ENCODE data around the gene HOXC5.

The HOXC5 gene

DNA sequence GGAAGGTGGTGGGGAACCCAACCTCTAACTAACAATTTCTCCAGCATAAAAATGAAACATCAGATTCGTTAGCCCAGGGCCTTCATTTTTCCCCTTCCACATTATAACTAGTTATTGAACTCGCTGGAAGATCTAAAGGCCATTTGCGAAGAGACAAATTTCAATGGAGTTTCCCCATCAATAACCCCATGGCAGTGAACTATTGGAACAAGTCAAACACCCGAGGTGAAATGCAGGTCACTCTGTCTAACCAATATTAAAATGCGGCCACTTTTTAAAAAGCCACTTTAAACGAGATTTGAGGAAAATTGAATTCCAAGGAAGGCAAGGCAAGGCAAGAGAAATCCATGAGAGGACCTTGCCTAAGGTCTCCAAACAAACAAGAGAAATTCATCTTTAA is 16.3 kb downstream of the HOXC5 start:
- DNase-seq, result no peak

DNA sequence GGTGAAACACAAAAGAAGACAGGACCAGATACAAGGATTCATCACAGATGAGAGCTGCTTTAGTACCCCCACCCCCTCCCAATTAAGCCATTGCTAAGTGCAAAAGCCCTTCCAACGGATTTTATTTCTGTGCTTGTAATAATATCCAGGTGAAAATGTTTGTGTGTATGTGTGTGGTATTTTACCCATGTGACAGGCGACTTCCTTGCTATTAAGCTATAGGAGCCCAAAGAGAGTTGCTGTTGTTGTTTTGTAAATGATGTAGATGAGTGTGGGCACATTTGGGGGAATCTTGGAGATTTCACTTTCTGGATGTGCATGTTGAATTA is 17.6 kb downstream of the HOXC5 start:
- DNase-seq, result no peak

DNA sequence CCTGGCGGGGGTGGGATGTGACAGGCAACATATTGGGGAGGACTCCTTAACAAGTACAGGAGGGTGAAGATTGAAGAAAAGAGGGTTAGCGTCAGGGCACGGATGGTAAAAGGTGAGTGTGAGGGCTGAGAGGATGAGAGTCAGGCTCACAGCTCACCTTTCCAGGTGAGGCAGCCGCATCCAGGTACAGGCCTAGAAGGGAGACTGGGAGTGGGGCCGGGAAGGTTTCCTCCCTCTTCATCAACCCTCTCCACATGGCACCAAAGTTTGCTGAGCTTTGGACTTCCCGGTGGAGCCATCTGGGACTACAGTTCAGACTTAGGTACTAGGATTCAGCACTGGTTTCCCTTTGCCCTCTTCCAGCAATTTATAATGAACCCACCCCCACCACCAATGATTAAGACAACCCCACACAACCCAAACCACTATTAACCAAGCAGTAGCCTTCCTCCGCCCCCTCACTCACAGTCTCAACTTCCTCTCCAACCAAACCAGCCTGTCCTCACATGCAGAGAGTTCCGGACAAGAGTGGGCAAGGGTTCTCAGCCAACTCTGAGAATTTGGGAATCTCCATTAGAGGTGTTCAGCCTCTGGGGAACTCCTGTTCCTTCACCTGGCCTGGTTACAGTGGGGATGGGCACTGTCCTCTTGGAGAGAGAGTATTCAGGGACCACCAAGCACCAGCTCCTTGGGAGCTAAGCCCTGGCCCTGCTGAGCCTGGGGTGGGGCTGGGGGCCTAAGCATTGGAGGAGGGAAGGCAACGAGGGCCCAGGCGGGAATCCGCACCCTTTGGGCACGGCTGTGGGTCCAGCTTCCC is 18.4 kb downstream of the HOXC5 start:
- no peak for DNase-seq

DNA sequence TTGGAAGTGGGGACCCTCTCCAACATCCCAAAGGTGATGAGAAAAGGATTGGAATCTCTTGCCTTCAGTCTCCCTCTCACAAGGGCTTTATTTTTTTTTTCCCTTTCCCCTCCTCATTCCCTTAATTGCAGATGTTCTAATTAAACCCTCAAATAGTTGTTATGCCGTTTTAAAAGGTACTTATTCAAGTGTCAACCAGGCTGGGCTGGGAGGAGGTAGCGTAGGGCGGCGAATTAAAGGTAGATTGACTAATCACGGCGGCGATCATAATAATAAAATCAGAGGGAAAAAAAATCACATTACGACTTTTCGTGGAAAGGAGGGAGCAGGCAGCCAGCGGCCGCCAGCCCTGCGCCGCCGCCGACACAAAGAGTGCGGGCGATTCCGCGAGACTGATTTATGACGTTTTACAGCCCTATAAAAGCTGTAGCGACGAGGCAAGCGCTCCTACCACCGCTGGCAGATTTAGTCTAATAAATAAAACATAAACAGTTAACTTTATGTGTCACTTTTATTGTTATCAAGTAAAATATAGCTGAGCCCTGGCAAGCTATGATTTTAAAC is 19.1 kb downstream of the HOXC5 start:
- DNase-seq, result no peak

DNA sequence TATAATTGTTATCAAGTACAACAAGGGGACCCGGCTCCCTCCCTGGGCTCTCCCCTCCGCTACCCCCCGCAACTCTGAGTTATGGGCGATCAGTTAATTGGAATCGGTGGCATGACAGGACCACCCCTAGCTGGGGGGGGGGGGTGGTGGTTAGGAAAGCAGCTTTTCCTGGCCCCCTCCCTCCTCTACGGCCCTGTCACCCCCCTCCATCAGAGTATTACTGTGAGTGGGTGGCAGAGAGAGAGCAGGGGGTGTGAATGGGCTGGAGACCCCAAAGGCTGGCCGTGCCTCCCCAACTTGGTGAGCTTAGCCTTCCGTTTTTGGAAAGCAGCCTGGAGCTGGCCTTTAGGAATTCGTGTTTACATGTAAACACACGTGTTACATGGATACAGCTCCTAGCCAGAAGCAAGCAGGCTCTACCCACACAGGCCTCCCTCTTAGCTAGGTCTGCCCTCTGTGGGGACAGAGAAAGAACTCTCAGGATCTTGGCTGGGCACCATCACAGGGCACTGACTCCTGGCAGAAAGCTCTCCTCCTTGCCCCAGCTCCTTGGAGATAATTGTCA is 19.7 kb downstream of the HOXC5 start:
- no peak for DNase-seq

DNA sequence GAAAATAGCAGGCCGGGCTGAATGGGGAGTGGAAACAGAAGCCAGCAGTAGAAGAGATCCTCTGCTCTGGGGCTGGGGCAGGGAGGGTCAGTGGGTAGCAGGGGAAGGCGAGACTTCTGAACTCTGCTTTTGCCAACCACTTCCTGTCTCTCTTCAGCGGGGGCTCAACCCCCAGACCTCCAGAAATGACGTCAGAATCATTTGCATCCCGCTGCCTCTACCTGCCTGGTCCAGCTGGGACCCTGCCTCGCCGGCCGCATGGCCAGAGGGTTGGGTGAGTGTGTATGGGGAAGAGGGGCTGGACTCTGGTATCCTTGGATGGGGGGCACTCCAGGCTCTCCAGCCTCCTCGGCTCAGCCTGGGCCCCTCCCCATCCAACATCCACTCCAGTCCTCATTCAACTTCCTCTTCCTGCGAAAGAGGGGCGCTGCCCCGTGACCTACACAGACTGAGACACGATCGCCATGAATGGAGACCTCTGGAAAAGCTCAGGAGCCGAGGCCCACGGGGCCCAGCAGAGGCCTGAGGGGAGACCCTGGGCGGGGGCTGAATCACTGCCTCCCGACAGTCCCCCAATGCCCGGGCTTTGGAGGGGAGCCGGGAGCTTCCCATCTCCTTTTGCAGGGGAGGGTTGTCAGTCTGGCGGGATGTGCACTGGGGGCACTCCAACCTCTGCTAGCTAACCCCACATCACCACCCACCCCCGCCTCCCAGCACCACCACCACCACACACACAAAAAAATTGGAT is 20.3 kb downstream of the HOXC5 start:
- DNase-seq, result no peak

DNA sequence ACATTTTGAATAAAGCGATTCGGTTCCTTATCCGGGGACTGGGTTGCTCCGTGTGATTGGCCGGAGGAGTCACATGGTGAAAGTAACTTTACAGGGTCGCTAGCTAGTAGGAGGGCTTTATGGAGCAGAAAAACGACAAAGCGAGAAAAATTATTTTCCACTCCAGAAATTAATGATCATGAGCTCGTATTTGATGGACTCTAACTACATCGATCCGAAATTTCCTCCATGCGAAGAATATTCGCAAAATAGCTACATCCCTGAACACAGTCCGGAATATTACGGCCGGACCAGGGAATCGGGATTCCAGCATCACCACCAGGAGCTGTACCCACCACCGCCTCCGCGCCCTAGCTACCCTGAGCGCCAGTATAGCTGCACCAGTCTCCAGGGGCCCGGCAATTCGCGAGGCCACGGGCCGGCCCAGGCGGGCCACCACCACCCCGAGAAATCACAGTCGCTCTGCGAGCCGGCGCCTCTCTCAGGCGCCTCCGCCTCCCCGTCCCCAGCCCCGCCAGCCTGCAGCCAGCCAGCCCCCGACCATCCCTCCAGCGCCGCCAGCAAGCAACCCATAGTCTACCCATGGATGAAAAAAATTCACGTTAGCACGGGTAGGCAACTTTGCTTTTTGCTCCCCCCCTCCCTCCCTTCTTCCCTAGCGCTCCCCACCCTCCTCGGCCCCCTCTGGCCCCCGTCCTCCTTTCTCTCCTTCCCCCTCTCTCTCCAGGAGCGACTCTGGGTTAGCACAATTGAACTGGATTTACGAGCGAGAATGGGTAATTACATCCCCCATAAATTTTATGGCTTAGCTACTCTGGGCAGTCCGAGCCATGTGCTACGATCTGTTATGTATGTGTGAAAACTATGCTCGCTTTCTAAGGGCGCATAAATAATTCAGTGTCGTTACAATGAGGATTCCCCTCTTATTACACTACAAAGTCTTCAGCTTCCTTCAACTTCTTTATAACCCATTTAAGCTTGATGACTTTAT is 21.2 kb downstream of the HOXC5 start, which contains the start of gene HOXC4:
HOXC4 (plus strand) TSS at position 85 of the 991 bp plus-strand sequence; CDS start at position 173, 88 bp downstream.
- no peak for DNase-seq

DNA sequence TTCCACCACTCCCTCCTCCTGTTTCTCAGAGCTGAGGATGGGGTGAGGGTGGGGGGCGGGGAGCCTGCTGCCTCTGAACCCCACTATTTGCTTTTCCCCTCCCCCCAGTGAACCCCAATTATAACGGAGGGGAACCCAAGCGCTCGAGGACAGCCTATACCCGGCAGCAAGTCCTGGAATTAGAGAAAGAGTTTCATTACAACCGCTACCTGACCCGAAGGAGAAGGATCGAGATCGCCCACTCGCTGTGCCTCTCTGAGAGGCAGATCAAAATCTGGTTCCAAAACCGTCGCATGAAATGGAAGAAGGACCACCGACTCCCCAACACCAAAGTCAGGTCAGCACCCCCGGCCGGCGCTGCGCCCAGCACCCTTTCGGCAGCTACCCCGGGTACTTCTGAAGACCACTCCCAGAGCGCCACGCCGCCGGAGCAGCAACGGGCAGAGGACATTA is 21.9 kb downstream of the HOXC5 start:
- DNase-seq, result no peak

DNA sequence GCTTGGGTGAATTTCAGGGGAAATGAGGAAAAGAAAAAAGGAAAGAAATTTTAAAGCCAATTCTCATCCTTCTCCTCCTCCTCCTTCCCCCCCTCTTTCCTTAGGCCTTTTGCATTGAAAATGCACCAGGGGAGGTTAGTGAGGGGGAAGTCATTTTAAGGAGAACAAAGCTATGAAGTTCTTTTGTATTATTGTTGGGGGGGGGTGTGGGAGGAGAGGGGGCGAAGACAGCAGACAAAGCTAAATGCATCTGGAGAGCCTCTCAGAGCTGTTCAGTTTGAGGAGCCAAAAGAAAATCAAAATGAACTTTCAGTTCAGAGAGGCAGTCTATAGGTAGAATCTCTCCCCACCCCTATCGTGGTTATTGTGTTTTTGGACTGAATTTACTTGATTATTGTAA is 22.7 kb downstream of the HOXC5 start:
- no peak for DNase-seq

DNA sequence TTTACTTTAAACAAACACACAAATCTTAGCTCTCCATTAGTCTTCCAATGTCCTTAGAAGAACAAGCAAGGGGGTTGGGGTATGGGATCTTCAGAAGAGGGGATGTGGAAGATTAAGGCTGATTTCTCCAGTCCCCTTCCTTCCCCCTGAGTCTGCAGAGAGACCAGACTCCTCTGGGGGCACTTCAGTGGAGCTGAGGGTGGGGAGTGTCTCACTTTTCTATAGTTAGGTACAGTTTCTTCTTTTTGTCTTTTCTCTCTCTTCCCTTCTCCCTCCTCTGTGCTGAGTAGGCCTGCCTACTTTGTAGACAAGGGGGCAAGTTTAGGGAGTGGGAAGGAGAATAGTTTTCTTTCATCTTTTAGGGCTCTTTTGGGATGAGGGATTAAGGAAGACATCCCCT is 23.3 kb downstream of the HOXC5 start:
- DNase-seq, result no peak

DNA sequence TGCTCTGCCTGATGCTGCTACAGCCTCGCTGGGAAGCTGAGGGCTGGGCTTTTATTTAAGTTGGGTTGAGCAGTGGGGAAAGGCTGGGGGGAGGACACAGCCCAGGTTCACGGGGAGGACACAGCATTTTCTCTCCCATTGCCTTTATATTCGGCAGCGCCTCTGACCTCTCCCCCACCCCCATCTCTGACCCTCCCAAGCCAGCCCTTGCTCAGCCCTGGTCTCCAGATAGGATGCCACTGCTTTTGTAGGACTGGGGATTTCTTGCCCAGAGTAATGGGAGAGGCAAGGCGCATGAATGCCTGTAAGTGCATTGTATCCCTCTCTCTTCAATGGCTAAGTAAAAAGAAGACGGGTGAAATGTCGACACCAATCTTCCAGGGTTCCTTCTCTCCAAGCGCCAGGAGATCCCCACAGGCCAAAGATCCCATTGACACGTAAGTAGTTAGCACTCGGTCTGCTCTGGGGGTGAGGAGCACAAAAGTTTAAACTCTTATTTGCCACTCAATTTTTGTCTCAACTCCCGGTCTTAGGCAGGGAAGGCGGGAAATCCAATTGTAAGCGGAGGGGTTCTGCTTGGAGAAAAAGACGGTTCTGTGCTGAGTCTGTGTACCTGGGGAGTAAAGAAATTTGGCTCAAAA is 25.4 kb downstream of the HOXC5 start:
- no peak for DNase-seq

DNA sequence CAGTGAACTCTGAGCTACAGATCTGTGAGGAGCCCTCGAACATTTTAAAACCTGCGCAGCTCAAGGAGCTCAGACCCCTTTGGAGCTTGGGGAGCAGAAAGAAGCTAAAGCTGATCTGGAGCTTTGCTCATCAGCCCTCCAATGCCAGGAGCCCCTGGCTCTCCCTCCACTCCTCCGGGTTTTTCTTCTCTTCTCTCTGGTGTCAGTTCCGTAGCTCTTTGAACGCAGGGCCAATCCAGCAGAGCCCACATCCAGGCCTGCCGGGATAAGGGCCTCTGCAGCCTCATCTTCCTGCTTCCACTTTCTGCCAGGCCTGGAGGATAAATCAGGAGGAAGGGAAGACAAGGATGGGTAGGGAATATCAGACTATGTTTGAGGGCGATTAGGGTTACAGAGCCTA is 26.8 kb downstream of the HOXC5 start:
- no peak for DNase-seq

DNA sequence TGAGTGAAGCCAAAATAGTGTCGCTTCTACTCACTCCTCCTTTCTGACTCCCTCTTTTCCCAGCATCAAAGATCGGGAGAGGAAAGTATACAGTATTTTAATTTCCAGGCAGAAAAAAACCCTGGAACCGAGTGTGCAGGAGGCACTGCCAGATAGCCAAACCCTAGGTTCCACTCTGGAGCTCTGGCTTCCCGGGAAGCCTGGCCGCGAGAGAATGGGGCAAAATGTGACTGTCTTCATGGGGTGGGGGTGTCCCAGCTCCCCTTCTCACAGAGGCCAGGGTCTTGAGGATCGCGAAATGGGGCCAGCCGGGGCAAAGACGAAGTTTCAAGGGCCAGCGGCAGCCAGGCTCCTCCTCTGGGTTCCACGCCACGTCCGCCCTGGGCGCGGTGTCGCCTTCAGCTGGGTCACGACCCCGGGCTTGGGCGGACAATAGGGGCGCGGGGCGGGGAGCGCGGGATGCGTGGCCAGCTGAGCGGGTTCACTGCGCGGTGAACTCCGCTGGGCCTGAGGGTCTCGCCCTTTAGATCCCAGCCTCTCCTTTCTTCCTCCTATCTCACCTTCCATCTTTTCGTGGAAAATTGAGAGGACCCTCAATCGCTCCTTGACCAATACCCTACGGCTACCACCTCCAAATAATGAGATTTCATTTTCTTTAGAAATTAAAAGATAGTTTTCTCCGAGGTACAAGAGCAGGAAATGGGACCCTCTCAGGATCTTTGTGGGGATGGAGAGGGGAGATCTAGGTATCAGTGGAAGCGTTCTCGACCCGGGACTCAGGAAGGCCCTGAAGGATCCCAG is 27.5 kb downstream of the HOXC5 start:
- DNase-seq, result no peak

DNA sequence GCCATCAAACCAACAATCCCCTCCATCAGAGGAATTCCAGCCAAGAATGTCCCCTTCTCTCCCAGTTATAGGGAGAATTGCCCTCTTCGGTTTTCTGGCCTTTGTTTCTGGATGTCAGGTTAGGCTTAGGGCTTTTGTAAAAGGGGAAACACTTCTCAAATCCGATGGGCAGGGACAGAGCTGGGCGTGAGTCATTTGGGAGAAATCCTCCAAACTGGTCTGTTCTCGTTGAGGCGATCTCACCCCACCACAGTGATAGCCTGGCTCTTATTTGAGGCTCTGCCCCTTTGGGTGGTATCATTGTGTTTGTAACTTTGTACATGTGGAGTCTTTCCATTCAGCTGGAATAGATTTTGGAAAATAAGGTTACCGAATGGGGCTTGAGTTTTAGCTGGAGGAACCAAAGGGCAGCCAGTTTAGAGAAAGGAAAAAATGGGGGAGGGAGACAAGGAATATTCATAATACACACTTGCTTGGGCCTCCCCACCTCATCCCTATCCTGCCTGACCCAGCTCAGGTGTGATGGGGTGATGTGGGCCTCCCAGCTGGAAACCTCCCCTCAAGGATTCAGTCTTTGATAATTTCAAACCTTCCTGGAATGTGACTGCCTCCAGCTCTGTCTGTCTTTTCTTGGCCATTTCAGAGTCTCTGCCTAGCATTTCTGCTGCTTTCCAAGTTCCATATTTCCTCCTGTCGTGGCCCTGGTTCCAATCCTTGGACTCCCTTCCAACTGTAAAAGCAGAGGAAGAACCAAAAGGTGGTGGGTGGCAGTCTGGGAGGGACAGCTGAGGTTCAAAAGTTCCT is 28.3 kb downstream of the HOXC5 start:
- DNase-seq, result no peak

DNA sequence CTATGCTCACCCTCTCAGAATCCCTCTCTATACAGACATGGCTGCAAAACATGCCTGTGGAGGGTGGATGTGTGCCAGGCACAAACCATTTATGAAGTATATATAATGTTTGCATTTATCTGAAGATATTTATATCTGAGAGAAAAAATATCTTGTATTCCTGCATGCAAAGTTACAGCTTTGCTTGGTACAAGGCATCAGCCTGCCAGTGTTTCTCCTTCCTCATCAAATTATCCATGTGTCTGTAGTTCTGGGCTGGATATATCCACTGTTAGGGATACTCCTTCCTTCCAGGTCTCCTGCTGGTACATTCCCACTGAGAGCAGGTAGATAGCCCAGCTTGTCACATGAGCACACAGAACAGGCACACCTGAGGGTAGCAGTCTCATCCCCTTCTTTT is 32.8 kb downstream of the HOXC5 start:
- no peak for DNase-seq

DNA sequence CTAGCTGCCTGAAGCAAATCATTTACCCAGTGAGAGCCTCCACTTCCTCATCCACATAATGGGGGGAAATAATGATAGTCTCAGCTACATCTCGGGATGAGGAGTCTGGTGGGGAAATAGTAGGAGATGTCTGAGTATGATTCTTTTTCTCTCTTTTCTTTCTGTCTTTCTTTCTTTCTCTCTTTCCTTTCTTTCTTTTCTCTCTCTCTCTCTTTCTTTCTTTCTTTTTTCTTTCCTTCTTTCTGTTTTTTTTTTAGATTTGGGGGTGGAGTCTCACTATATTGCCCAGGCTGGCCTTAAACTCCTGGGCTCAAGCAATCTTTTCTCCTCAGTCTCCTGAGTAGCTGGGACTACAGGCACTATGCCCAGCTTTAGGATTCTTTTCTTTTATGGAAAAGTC is 33.6 kb downstream of the HOXC5 start:
- DNase-seq, result no peak

DNA sequence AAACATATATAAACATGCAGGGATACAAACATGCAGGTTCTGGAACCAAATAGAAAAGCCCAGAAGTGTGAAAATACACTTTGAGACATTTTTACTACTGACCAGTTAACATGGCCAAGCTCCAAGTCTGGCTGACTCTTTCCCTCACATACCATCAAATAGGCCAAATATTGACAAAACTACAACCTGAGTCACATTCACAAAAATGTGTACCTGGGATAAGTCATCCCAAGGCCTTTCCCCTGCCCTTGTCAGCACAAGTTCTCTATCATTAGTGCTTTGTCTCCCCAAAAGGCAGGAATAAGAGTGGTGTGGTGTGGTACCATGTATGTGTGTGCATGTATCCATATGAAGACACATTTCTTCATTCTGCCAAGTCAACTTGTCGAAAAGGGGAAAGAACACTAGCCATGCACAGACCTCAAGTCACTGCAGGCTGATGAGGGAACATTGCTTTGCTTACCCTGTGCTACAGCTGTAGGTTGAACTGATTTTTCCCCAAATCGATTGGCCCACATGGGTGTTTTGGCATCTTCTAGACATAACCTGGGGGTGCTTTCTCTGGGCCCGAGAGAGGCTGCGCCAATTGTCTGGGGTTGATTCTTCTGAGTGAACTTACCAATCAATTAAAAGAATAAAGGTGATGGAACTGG is 35.7 kb downstream of the HOXC5 start:
- no peak for DNase-seq

DNA sequence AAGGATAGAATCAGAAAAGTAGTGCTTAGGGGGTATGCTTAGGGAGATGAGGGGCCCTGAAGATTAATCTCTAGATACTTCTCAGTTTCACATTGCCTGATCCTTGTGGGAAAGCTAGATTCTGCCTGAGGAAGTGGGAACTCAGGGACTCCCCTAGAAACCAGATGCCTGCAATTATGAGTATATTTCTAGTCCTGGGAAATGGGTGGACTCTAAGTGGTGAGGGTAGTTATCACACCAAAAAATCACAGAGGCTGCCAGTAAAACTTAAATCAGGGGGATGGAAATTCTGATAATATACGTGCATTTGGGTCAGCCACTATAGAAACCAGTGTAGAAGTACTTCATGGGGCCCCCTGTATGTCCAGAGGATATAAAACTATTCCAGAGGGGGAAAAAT is 39.1 kb downstream of the HOXC5 start:
- no peak for DNase-seq

DNA sequence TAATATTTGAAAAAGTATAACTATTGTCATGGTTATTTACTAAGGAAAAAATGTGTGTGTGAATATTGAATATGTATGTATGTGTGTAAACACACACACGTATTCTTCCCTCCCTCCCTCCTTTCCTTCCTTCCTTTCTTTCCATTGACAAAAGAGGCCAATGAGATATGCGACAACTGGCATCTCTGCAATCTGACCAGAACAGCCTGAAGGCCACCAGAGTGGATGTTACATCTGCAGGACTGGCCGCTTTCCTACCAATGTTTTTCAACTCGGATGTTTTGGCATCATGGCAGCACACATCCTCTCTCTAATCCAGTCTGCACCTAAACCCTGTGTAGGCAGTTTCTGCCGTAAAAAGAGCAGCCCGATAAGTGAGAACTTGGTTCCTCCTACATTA is 41.5 kb downstream of the HOXC5 start:
- DNase-seq, result no peak

DNA sequence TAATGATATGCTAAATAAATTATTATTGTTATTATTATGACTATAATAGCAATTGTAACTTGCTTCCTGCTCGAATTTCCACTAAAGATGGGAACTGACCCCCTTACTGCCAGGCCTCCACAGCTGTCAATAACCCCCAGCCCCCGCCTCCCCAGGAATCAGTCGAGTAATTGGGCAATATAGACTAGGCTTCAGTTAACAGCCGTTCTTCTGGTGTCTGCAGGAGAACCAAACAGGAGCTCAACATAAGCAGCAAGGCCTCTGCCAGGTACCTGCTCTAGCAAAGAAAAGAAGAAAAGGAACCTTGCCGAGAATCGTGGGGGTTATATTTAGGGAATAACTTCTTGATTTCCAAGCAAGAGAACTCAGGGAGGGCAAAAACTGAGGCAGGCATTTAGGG is 42.6 kb downstream of the HOXC5 start:
- DNase-seq, result no peak
